ENCODE data around the gene IGF2. TPM values are rescaled to one million over a fixed set of nuclear protein-coding genes. Genes with fewer than 3 reads are reported as not detected.

The IGF2 gene
- total and polyA plus RNA-seq, 2 of the 8 experiments (the other 6 are each of a cell fraction or from before 2014, with no cell fraction given) = 0.74 to 1.5 TPM

DNA sequence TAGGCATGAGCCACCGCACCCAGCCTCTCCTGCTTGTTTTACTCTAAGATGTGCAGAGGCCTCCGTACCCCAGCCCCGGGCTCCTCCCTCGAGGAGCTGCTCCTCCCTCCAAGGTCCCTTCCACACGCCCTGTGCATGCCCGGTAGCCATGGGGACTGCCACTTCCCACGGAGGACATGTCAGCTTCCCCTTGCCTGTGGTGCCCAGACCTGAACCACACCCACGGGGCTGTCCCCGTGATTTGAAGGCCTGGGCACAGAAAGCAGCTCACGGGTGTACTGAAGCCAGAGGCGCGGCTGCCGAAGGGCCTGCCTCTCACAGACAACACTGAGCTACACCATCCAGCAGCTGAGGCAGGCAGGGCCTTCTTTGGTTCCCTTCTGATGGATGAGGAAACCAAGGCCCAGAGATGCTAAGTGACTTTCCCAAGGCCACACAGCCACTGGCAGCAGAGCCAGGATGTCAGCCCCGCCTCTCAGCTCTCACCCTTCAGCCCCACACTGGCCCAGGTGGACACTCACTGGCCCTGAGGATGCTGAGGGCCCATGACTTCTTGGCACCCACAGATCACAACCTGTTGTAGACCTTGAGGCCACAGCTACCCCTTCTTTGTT, 14.5 kb upstream of the IGF2 start:
- ChIA-PET CTCF (ENCODE audit: partially characterized antibody) (interaction anchor here (0.9 to 18.5 kb wide), 30 partner anchors 9 to 512 kb away, joined by 3 to 551 read pairs (median 32); partner anchors contain the start of genes IGF2, INS, LSP1 and MRPL23), POLR2A (ENCODE audit: partially characterized antibody) (interaction anchor here (1.1 to 1.3 kb wide), 2 partner anchors 20 to 126 kb away, joined by 3 to 4 read pairs; no protein-coding TSS in a partner anchor)
- H3K79me1 ChIP-seq (ENCODE audit: low read depth, low read length) = no peaks in the 10 kb centered on the region
- H2BK15ac ChIP-seq (ENCODE audit: low read length) = no peak overlapping the region
- H3K23me2 ChIP-seq (ENCODE audit: low read depth, low read length) = no peaks in the 10 kb centered on the region
- H3K4me2 ChIP-seq (ENCODE audit: insufficient read depth in 1 of 2, low read depth in 2 of 2, low read length in 2 of 2) = no peak overlapping the region
- 84% methylated on average over 9 of the region's 14 CpGs; no CpG with 5 or more reads in 1 of the 2 experiments for WGBS, 2 experiments (ENCODE audit: extremely low coverage in 1 of 2, insufficient coverage in 1 of 2, insufficient read length in 1 of 2, insufficient replicate concordance in 2 of 2, low coverage in 1 of 2, low lambda C conversion rate in 2 of 2, missing lambda C conversion rate in 1 of 2)
- no peak overlapping the region for H3K23ac ChIP-seq (ENCODE audit: insufficient read length)
- no peaks in the 10 kb centered on the region for H3K9me3 ChIP-seq (ENCODE audit: insufficient read depth in 2 of 2, low read depth in 1 of 2, low read length in 1 of 2)
- DNase-seq (ENCODE audit: low read depth in 1 of 2, low spot score in 2 of 2) (no peak), FAIRE-seq (no peak)
- no peak overlapping the region for H2BK120ac ChIP-seq (replicated peaks; ENCODE audit: low read depth, low read length)
- H3K27ac ChIP-seq (ENCODE audit: low read depth, low read length) = no peak overlapping the region
- H4K91ac ChIP-seq (replicated peaks; ENCODE audit: insufficient read length, low read length) = no peak overlapping the region
- H3K4me1 ChIP-seq (replicated peaks in 1 of 4; ENCODE audit: control insufficient read depth in 3 of 4, insufficient read depth in 4 of 4, low read length in 3 of 4) = peaks cover 0 to 2% (median under 1%) of the 10 kb centered on the region in 4 experiments; a peak in 4 of 7 replicates
- no peak overlapping the region for H4K5ac ChIP-seq (ENCODE audit: insufficient read length, low read depth, low read length)
- no peak for TF ChIP-seq RNF2 (IDR thresholded peaks at IDR 0.05; ENCODE audit: borderline replicate concordance, low read depth, low read length, missing control alignments, poor library complexity, severe bottlenecking)
- no peak for TF ChIP-seq SUZ12 (IDR thresholded peaks at IDR 0.05; ENCODE audit: low read length)
- H2BK12ac ChIP-seq (ENCODE audit: low read depth, low read length) = no peak overlapping the region
- H3K79me2 ChIP-seq (ENCODE audit: control insufficient read depth in 1 of 2, insufficient read depth in 2 of 2, low read length in 2 of 2) = no peaks in the 10 kb centered on the region
- peaks cover 4 to 14% (median 11%) of the 10 kb centered on the region in 4 experiments for H3K27me3 ChIP-seq (replicated peaks in 1 of 4; ENCODE audit: control insufficient read depth in 3 of 4, extremely low read depth in 1 of 4, insufficient read depth in 3 of 4, low read length in 3 of 4)
- no peak overlapping the region for H3K4ac ChIP-seq (replicated peaks; ENCODE audit: insufficient read length, low read depth, low read length)
- no peak overlapping the region for H2AK5ac ChIP-seq (ENCODE audit: low read depth, low read length)
- peaks cover 0 to 1% of the 10 kb centered on the region in 2 experiments for H4K20me1 ChIP-seq (replicated peaks in 1 of 2; ENCODE audit: control insufficient read depth in 1 of 2, insufficient read depth in 2 of 2, low read length in 2 of 2)
- no peak overlapping the region for H3K4me3 ChIP-seq (ENCODE audit: extremely low read depth in 1 of 4, insufficient read depth in 2 of 4, low read depth in 3 of 4, low read length in 4 of 4)
- no peak overlapping the region for H2BK5ac ChIP-seq (ENCODE audit: low read depth, low read length)
- no peak overlapping the region for H3K9ac ChIP-seq (replicated peaks in 1 of 4; ENCODE audit: extremely low read depth in 1 of 4, low read depth in 3 of 4, low read length in 3 of 4)
- no peak overlapping the region for H2BK20ac ChIP-seq (ENCODE audit: low read length)
- H4K8ac ChIP-seq (ENCODE audit: extremely low read depth, insufficient read depth, low read length) = no peak overlapping the region; the same call in 1 of the 2 replicates
- no peak overlapping the region for H3K56ac ChIP-seq (replicated peaks; ENCODE audit: insufficient read length, low read depth, low read length)
- no peak overlapping the region for H3K18ac ChIP-seq (ENCODE audit: extremely low read depth, low read length)
- H3K14ac ChIP-seq (ENCODE audit: insufficient read length) = no peak overlapping the region
- no peak overlapping the region for H2AFZ ChIP-seq (ENCODE audit: low read length)
- no peaks in the 10 kb centered on the region for H3K36me3 ChIP-seq (ENCODE audit: control insufficient read depth in 2 of 4, insufficient read depth in 4 of 4, low read length in 3 of 4)

All from H1 (cell line).